Kidney tubule cell (primary cell): ENCODE measurements around the gene HPD.

Experiments
- DNase-seq: peaks from one replicate; pipeline ENCODE4 v3.0.0-alpha.2; 2018; ENCODE audit warnings: low spot score

Gene HPD

DNA sequence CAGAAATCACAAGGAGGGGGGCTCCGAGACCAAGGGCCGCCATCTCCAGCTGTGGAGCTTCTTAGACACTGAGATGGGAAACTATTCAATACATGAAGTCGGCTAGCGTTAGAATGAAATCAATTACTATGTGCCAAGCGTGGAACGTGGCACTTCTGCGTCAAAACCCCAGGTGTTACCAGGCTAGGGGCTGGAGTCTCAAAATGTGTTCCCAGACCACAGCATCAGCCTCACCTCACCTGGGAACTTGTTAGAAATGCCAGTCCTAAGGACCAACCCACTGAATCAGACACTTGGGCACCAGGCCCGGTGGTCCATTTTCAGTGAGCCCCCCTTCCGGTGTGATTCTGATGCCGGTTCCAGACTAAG lies 59.9 kb downstream of the HPD start:
- DNase-seq: peak; percentile 9

DNA sequence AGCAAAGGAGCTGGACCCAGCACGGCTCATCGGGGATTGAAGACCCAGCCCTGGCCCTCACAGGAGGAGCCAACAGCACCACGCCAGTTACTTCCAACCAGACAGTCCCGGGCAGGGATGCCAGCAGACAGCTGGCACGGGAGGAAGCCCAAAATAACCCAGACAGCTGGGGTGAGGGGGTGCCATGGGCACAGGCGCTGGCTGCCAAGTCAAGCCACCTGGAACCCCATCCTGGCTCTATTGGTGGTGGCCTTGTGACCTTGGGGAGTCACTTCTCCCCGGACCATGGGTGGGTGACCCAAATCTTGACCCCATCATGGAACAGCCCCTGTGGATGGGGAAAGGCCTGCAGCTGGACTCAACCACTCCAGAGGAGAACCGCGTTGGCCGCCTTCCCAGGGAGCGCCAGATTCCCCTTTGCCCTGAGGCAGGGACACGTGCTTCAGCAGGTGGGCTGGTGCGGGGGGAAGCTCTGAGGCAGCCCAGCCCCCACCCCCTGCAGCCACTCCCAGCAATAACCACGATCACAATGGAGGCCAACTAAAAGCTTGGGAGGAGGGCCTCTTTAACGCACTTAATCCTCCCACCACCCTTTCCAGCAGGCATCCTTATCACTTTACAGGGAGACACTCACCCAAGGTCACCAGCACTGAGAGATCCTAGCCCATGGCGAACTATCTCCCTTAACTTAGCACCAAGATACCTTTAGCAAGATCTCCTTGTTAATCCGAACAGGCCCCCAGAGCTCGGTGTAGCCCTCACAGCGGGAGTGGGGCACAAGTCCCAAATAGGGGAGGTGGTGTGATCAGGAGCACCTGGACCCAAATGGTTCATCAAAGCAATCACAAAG lies 60.5 kb downstream of the HPD start:
- peak; percentile 44 for DNase-seq

DNA sequence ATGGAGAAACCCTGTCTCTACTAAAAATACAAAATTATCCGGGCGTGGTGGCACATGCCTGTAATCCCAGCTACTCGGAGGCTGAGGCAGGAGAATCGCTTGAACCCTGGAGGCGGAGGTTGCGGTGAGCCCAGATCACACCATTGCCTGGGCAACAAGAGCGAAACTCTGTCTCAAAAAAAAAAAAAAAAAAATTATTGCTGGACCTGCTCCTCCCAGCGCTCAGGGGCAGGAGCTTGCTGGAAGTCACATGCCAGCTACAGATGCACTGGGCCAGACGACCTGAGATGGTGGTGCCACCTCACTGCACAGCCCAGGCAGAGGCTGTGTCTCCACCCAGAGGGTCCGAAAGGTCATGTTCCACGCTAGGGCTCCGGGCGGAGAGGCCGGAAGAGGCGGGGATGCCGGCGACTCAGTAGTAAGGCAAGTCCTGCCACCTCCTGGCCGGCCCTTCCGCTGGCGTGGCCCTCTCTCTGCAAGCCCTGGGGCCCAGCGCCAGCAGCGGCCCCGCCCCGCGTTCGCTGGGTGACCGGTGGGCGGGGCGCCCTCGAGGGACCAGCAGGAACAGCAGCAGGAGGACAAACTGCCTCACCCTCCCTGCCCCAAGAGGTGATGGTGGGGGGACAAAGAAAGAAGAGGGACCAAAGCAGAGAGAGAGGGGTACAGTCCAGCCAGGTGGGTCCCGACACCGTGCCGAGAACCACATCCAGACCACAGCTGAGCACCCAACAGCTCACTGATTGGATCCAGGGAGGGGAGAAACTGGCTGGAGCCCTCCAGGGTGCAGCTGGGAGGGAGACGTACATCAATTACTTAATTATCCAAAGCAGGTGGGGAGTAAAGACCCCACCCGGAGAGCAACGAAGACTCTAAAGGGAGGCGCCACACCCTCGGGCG lies 61.6 kb downstream of the HPD start:
- DNase-seq: peak; percentile 98

DNA sequence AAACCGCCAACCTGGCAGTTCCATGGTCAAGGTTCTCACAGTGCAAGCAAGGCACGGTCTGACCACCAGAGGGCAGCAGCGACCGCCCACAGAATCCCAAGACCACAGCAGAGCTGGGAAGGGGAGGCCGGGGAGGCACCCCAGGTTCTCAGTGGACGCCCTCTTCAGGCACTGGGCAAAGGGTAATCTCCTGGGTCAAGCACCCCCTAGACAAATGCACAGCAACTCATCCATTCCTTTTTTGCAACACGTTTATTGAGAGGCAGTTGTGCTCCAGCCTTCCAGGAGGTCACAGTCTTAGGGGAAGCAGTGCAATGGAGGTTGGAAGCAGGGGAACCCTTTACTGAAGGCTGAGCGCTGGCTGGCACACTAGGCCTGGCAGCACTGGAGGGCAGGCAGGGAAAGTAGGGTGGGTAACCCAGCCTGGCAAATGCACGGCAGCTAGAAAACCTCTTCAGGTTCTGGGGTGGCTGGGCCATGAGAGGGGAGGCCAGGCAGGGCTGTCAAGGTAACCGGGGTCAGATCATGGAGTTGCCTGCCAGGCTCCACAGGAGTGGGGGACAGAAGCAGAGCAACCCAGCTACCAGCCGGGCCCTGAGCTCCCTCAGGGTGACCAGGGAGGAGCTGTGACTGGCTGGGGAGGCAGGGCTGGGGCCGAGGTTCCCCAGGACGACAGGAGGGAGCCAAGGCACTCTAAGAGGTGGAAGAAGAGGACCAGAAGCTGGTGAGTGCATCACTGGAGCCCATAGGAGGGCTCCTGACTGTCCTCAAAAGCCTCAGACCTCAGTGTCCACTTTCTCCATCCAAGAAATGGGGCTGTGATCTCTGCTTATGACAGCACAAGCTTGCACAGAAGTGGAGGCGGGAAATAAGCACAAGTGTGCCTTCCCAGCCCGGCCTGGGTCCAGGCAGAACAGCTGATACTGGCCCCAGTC lies 63.4 kb downstream of the HPD start:
- peak; percentile 83 for DNase-seq

DNA sequence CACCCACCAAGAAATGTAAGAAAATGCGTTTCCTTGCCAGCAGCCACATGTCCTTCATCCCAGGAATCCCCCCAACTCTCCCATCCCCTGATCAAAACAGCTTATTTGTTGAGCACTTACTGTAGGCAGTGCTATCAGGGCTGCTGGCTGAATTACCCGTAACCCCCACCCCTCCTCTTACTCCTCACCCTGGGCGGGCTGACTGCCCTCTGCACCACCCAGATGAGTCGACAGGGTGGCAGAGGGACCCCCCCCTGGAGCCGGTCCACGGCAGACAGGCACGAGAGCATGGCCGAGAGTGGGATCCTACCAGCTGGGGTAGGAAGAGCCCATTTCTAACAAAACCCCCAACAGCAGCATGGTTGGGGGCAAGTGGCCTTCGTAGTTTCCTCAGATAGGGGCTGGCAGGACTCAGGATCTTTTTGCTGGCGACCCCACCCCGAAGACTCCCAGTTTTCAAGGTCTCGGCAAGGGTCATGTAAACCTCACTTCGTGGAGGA lies 64.1 kb downstream of the HPD start:
- peak; percentile 65 for DNase-seq

DNA sequence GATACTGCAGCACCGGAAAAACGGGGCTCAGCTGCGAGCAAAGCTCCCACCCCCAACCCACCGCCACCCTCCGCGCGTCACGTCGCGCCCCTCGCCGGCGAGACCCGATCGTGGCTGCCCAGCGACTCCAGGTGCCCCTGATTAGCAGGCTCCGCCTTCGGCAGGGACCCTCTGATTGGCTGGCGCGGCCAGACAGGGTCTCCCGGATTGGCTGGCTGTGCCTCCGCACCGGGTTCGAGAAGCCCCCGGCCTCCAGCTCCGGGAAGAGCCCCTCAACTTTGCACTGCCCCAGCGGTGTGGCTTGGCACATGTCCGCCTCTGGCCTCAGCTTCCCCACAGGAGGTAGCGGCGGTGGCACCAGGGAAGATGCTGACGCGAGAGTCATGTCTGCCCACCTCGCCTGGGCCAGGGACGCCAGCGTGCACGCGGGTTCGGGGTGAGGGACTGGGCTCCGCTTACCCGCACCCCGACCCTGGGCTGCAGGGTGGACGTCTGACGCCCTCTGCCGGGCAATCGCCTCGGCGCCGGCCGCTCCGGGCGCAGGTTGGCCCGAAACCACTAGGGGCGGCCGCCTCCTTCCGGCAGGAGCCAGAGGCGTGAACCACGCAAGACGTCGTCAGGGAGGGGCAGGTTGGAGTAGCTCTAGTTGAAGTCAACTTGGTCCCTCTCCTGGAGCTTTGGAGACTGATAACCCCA lies 64.7 kb downstream of the HPD start:
- peak; percentile 95 for DNase-seq

DNA sequence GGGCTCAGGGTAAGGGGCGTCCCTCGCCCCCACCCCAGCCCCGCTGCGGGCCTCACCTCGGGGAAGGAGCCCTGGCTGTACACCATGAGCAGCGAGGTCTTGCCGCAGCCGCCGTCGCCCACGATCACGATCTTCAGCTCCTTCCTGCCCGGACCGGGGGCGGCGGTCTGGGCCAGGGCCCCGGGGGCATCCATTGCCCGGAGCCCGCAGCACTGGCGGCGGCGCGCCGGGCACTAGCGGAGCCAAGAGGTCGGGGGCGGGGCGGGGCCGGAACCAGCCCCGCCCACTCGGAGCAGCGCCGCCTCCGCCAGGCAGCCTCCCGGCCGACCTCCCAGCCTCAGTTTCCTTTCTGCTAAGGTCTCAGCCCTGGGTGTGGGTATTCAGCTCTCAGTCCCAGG lies 65.2 kb downstream of the HPD start, which contains the start of gene RHOF:
TSS of gene RHOF (minus strand) at position 249 of the 398 bp plus-strand sequence. CDS start at position 194, 55 bp downstream.
- DNase-seq: peak; percentile 73

DNA sequence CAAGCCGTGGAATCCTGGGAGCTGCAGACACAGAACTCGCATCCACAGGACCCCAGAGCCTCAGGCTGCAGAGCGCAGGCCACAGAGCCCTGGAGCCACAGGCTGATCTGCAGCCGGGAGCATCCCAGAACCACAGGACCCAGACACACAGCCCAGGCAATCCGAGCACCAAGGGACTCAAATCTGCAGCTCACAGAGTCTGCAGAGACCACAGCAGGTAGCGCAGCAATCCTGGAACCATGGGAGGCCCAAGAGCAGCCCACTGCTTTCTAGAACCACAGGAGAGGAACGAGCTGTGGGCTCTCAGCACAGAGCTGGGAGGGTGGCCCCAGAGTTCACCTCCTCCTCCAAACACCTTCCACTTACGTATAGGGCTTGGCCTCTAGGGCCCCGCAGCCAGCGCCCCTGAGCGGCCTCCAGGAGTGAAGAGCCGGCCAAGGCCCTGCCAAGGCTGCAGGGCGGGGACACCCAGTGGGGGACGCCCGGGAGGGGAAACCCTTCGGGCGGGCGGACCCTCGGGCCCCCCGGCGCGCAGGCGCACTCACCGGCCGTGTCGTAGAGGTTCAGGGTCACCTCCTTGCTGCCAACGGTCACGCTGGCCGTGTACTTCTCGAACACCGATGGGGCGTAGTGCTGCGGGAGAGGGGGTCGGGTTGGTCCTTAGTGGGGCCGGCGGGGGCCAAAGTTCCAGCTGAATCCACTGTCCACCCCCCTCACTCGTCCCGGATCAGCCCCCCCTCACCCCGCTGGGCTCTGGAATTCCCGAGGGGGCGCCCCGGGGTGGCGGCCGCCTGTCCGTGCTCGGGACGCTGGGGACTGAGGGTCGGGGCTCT lies 65.8 kb downstream of the HPD start:
- peak; percentile 52 for DNase-seq

DNA sequence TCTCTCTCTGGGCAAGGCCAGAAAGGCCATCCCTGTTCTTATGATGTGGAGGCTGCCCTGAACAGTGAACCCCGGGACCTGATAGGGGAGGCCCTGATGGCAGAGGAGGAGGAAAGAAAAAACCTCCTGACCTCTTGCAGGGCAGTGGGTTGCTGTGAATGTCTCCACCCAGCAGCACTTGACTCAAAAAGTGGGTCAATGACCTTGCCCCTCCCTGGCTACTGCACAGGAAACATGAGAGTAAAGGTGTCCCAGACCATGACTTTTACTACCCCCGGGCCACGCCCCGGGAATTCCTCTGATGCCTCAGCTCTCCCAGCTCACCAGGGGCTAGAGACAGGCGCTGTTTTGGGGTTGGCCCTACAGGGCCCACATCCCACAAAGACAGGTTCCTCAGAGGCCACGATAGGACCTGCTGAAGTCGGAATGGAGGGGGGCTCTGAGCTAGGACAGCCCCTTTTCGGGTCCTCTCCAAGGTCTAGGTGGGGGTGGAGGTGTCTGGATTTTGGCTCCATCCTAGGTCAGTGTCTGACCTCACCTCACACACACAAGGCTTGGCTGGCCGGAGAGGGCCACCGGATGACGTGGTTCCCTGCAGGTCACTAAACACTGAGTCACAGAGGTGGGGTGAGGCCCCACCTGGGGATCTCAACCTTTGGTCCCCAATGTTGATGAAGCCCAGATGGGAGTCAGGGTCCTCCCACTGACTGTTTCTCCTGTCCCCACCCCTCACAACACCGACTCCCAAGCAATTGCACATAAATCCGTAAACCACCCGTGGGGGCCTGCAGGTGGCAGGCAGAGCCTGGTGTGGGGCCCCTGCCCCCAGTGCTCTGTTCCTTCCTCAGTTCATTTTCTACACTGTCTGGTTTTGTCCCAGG lies 66.7 kb downstream of the HPD start:
- DNase-seq: peak; percentile 89

DNA sequence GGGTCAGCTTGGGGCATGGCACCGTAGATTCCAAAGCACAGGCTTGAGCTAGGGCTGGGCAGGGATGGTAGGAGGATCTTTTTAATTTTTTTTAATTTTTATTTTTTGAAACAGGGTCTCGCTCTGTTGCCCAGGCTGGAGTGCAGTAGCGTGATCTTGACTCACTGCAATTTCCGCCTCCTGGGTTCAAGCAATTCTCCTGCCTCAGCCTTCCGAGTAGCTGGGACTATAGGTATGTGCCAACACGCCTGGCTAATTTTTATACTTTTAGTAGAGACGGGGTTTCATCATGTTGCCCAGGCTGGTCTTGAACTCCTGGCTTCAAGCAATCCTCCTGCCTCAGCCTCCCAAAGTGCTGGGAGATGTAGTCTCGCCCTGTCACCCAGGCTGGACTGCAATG lies 67.9 kb downstream of the HPD start:
- peak; percentile 64 for DNase-seq

DNA sequence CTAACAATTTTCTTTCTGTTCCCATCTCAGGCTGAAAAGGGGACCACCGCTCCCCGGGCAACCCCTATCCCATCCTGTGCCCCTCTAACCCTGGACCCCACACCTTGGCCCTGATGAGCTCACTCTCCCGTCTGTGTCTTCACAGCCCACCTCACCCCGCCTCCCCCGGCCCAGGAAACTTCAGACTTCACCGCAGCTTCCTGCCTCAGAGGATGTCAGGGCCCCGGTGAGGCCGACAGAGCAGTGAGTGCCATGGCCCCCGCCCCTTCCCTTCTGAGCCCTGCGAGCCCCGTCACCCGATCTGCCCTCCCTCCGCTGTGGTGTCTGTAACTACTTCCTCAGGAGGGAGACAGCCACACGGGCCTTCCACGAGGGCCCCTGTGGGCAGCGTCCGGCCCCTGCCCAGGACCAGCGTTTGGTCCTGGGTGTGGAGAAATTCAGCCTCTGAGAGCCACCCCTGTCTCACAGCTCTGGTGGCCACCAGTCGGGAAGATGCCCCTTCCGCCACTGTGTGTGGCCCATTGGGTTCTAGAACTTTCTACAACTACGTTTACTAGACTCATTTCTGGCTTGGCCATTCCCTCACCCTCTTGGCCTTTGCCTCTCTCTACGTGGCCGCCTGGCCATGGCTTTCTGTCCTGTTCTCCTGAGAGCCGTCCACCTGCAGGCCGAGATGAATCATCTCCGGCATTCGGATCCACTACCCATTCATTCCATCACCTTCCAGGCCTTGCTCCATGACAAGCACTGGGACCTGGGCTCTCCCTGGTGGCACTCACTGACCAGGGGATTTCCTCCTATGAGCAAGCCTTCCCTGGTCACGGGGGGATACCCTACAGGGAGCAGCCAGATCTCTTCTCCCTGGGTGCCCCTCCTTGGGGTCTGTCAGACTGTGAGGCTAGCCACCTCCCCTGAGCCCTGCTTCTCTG lies 68.6 kb downstream of the HPD start:
- peak; percentile 92 for DNase-seq
